ENCODE results near the gene SSBP3. TPM values are rescaled to one million over a fixed set of nuclear protein-coding genes. Genes with fewer than 3 reads are reported as not detected.

SSBP3 gene
- total and polyA plus RNA-seq, 4 donors, result 7.7 to 24.7 (median 17.3) TPM

- H3K36me3 ChIP-seq (ENCODE audit: control insufficient read depth in 4 of 4, insufficient read depth in 3 of 4, low read depth in 1 of 4, low read length in 3 of 4), result peaks cover 0 to 38% (median 33%) of the 10 kb centered on the region in 4 donors
- TF ChIP-seq NR2F2 (IDR thresholded peaks at IDR 0.05) (no peak), GABPA (IDR thresholded peaks at IDR 0.05 in 1 of 2, conservative IDR thresholded peaks at IDR 0.05 in 1 of 2) (no peak), CTCF (IDR thresholded peaks at IDR 0.05; ENCODE audit: low read depth, low read length, missing input control) (no peak), FOXA1 (IDR thresholded peaks at IDR 0.05) (no peak), ATF3 (IDR thresholded peaks at IDR 0.05) (no peak), FOXA2 (IDR thresholded peaks at IDR 0.05) (no peak), RAD21 (IDR thresholded peaks at IDR 0.05) (no peak), YY1 (IDR thresholded peaks at IDR 0.05) (no peak), REST (IDR thresholded peaks at IDR 0.05) (no peak), EGR1 (IDR thresholded peaks at IDR 0.05; ENCODE audit: low read depth in 2 of 2) (no peak)
- no peak overlapping the region for H3K4me3 ChIP-seq (ENCODE audit: low read depth in 1 of 3, low read length in 3 of 3)
- WGBS, result 71% methylated on average over 6 of the region's 6 CpGs
- no peak for DNase-seq (ENCODE audit: low spot score)
- no peak overlapping the region for H3K27ac ChIP-seq (ENCODE audit: low read depth in 1 of 2, low read length in 2 of 2)
- H3K9ac ChIP-seq (ENCODE audit: low read depth in 1 of 2, low read length in 2 of 2), result no peak overlapping the region
- no peaks in the 10 kb centered on the region for H3K9me3 ChIP-seq (ENCODE audit: control insufficient read depth in 4 of 4, low read length in 3 of 4)
- H3K27me3 ChIP-seq (ENCODE audit: control insufficient read depth in 4 of 4, insufficient read depth in 4 of 4, low read length in 3 of 4), result no peaks in the 10 kb centered on the region
- H3K4me1 ChIP-seq (ENCODE audit: control insufficient read depth in 4 of 4, insufficient read depth in 4 of 4, low read length in 3 of 4), result peaks cover 3 to 32% (median 27%) of the 10 kb centered on the region in 4 donors
These were observed 4.4 kb downstream of the SSBP3 start for GRCh38 chr1:54401799-54402198.

- peaks cover 5 to 36% (median 33%) of the 10 kb centered on the region in 4 donors for H3K4me1 ChIP-seq (ENCODE audit: control insufficient read depth in 4 of 4, insufficient read depth in 4 of 4, low read length in 3 of 4)
These were observed 5.9 kb downstream of the SSBP3 start for GRCh38 chr1:54400329-54400728.

More at GRCh38 chr1:54400329-54400728, 5.9 kb downstream of the SSBP3 start:
- TF ChIP-seq RXRA (IDR thresholded peaks at IDR 0.05), result no peak
- TF ChIP-seq CTCF (IDR thresholded peaks at IDR 0.05; ENCODE audit: low read depth, low read length, missing input control), result no peak
- no peak for TF ChIP-seq ZBTB33 (IDR thresholded peaks at IDR 0.05)
- TF ChIP-seq MAX (IDR thresholded peaks at IDR 0.05), result no peak
- TF ChIP-seq REST (IDR thresholded peaks at IDR 0.05), result no peak
- no peak for TF ChIP-seq FOXA2 (IDR thresholded peaks at IDR 0.05)
- TF ChIP-seq JUND (IDR thresholded peaks at IDR 0.05), result no peak
- no peak for TF ChIP-seq FOXA1 (IDR thresholded peaks at IDR 0.05)
- TF ChIP-seq YY1 (IDR thresholded peaks at IDR 0.05), result no peak
- no peak for TF ChIP-seq TAF1 (conservative IDR thresholded peaks at IDR 0.05)
- TF ChIP-seq EGR1 (IDR thresholded peaks at IDR 0.05; ENCODE audit: low read depth in 2 of 2), result no peak
- TF ChIP-seq RAD21 (IDR thresholded peaks at IDR 0.05), result no peak
- no peak for TF ChIP-seq ATF3 (IDR thresholded peaks at IDR 0.05)
- TF ChIP-seq GABPA (IDR thresholded peaks at IDR 0.05 in 1 of 2, conservative IDR thresholded peaks at IDR 0.05 in 1 of 2), result no peak
- Histone ChIP-seq H3K36me3 (ENCODE audit: control insufficient read depth in 4 of 4, insufficient read depth in 3 of 4, low read depth in 1 of 4, low read length in 3 of 4) (peaks cover 0 to 39% (median 33%) of the 10 kb centered on the region in 4 donors), H3K9me3 (ENCODE audit: control insufficient read depth in 4 of 4, low read length in 3 of 4) (no peaks in the 10 kb centered on the region), H3K9ac (ENCODE audit: low read depth in 1 of 2, low read length in 2 of 2) (no peak overlapping the region), H3K27ac (ENCODE audit: low read depth in 1 of 2, low read length in 2 of 2) (no peak overlapping the region), H3K4me3 (ENCODE audit: low read depth in 1 of 3, low read length in 3 of 3) (no peak overlapping the region), H3K27me3 (ENCODE audit: control insufficient read depth in 4 of 4, insufficient read depth in 4 of 4, low read length in 3 of 4) (no peaks in the 10 kb centered on the region)
- WGBS, result 68% methylated on average over 2 of the region's 2 CpGs
- DNase-seq (ENCODE audit: low spot score), result no peak

Data from liver (tissue), 9 donors.